ENCODE results near the gene CAMSAP2. TPM values are rescaled to one million over a fixed set of nuclear protein-coding genes. Genes with fewer than 3 reads are reported as not detected.

CAMSAP2 gene
- total and polyA plus RNA-seq, 2 of the 8 experiments (the other 6 are each of a cell fraction or from before 2014, with no cell fraction given), result 4.2 to 27.6 TPM

- H3K27ac ChIP-seq (ENCODE audit: low read depth, low read length), result no peak overlapping the region
- peaks cover 0 to 2% (median under 1%) of the 10 kb centered on the region in 4 experiments; a peak in 2 of 8 replicates for H3K36me3 ChIP-seq (ENCODE audit: control insufficient read depth in 2 of 4, insufficient read depth in 4 of 4, low read length in 3 of 4)
- H4K5ac ChIP-seq (ENCODE audit: insufficient read length, low read depth, low read length), result no peak overlapping the region
- H2BK120ac ChIP-seq (replicated peaks; ENCODE audit: low read depth, low read length), result no peak overlapping the region
- peaks cover 0 to 10% of the 10 kb centered on the region in 2 experiments; a peak in 2 of 4 replicates for H3K79me2 ChIP-seq (ENCODE audit: control insufficient read depth in 1 of 2, insufficient read depth in 2 of 2, low read length in 2 of 2)
- FAIRE-seq, result no peak
- no peak for DNase-seq (ENCODE audit: low read depth in 1 of 2, low spot score in 2 of 2)
- ChIA-PET CTCF (ENCODE audit: partially characterized antibody) (no interaction called here), POLR2A (ENCODE audit: partially characterized antibody) (no interaction called here)
- no peak overlapping the region for H3K4me3 ChIP-seq (ENCODE audit: extremely low read depth in 1 of 4, insufficient read depth in 2 of 4, low read depth in 3 of 4, low read length in 4 of 4)
- H3K4me2 ChIP-seq (ENCODE audit: insufficient read depth in 1 of 2, low read depth in 2 of 2, low read length in 2 of 2), result no peak overlapping the region
- WGBS, 2 experiments (ENCODE audit: extremely low coverage in 1 of 2, insufficient coverage in 1 of 2, insufficient read length in 1 of 2, insufficient replicate concordance in 2 of 2, low coverage in 1 of 2, low lambda C conversion rate in 2 of 2, missing lambda C conversion rate in 1 of 2), result 97% methylated on average over 1 of the region's 1 CpG; no CpG with 5 or more reads in 1 of the 2 experiments
- no peak overlapping the region for H2BK15ac ChIP-seq (ENCODE audit: low read length)
- no peak overlapping the region for H3K23ac ChIP-seq (ENCODE audit: insufficient read length)
- H3K56ac ChIP-seq (replicated peaks; ENCODE audit: insufficient read length, low read depth, low read length), result no peak overlapping the region
- no peak overlapping the region for H2BK5ac ChIP-seq (ENCODE audit: low read depth, low read length)
- H3K79me1 ChIP-seq (ENCODE audit: low read depth, low read length), result no peaks in the 10 kb centered on the region
- no peaks in the 10 kb centered on the region for H3K23me2 ChIP-seq (ENCODE audit: low read depth, low read length)
- peaks cover under 1% of the 10 kb centered on the region in 2 experiments; a peak in 2 of 4 replicates for H3K9me3 ChIP-seq (ENCODE audit: insufficient read depth in 2 of 2, low read depth in 1 of 2, low read length in 1 of 2)
- H3K4ac ChIP-seq (replicated peaks; ENCODE audit: insufficient read length, low read depth, low read length), result no peak overlapping the region
- no peak overlapping the region for H3K14ac ChIP-seq (ENCODE audit: insufficient read length)
- no peaks in the 10 kb centered on the region for H3K27me3 ChIP-seq (replicated peaks in 1 of 4; ENCODE audit: control insufficient read depth in 3 of 4, extremely low read depth in 1 of 4, insufficient read depth in 3 of 4, low read length in 3 of 4)
- H3K4me1 ChIP-seq (replicated peaks in 1 of 4; ENCODE audit: control insufficient read depth in 3 of 4, insufficient read depth in 4 of 4, low read length in 3 of 4), result no peaks in the 10 kb centered on the region
- H2AK5ac ChIP-seq (ENCODE audit: low read depth, low read length), result no peak overlapping the region
- no peak overlapping the region for H2AFZ ChIP-seq (ENCODE audit: low read length)
- H3K9ac ChIP-seq (replicated peaks in 1 of 4; ENCODE audit: extremely low read depth in 1 of 4, low read depth in 3 of 4, low read length in 3 of 4), result no peak overlapping the region
- no peaks in the 10 kb centered on the region for H4K20me1 ChIP-seq (replicated peaks in 1 of 2; ENCODE audit: control insufficient read depth in 1 of 2, insufficient read depth in 2 of 2, low read length in 2 of 2)
- no peak overlapping the region for H3K18ac ChIP-seq (ENCODE audit: extremely low read depth, low read length)
- H2BK20ac ChIP-seq (ENCODE audit: low read length), result no peak overlapping the region
- no peak overlapping the region for H4K8ac ChIP-seq (ENCODE audit: extremely low read depth, insufficient read depth, low read length)
- no peak overlapping the region for H2BK12ac ChIP-seq (ENCODE audit: low read depth, low read length)
- H4K91ac ChIP-seq (replicated peaks; ENCODE audit: insufficient read length, low read length), result no peak overlapping the region
These were observed 49.2 kb downstream of the CAMSAP2 start for GRCh38 chr1:200787896-200788387.
